H1 (cell line): ENCODE data around the gene TLE4. TPM values are rescaled to one million over a fixed set of nuclear protein-coding genes. Genes with fewer than 3 reads are reported as not detected.

Source experiments
- CEBPB ChIP-seq: IDR thresholded peaks from 2 replicates; pipeline ENCODE4 v1.6.1; 2012; ENCODE audit warnings: low read depth, low read length
- GABPA ChIP-seq: IDR thresholded peaks from 2 replicates; pipeline ENCODE4 v1.6.1; 2011; ENCODE audit warnings: mild to moderate bottlenecking, low read length, moderate library complexity, borderline replicate concordance; ENCODE audit not compliant: insufficient read depth
- POLR2A ChIP-seq, 2 experiments: IDR thresholded peaks; 1 replicate in 1 of 2; 2 replicates in 1 of 2; pipeline ENCODE4 v1.6.1; 2011; ENCODE audit warnings: low read depth in 2 of 2, low read length in 2 of 2, mild to moderate bottlenecking in 2 of 2; ENCODE audit errors: control extremely low read depth in 1 of 2
- polyA plus RNA-seq, 7 experiments: library from polyadenylated mRNA; depleted of rRNA in 3 of 7; stranded (reverse) in 5 of 7; unstranded in 2 of 7; fragments of >200 nt in 5 of 7; fragments of 200-250 nt in 2 of 7; gene quantifications; 1 replicate in 5 of 7; 2 replicates in 1 of 7; 4 replicates in 1 of 7; pipeline versions ENCODE4 v1.2.1 to v1.2.3, GENCODE V29; 2011 to 2013; ENCODE audit warnings: missing spikeins in 2 of 7, mixed read lengths in 2 of 7
- total RNA-seq: library from RNA; stranded (reverse); fragmentation: NEBNext Ultra II Directional; extraction: Animal tissue kit (Norgen Biotek cat#: 25700); gene quantifications from 2 replicates; pipeline ENCODE4 v1.2.1, GENCODE V29; 2021

Gene TLE4
- total and polyA plus RNA-seq, 2 of the 8 experiments (the other 6 are each of a cell fraction or from before 2014, with no cell fraction given), result 32.4 to 36.9 TPM

DNA sequence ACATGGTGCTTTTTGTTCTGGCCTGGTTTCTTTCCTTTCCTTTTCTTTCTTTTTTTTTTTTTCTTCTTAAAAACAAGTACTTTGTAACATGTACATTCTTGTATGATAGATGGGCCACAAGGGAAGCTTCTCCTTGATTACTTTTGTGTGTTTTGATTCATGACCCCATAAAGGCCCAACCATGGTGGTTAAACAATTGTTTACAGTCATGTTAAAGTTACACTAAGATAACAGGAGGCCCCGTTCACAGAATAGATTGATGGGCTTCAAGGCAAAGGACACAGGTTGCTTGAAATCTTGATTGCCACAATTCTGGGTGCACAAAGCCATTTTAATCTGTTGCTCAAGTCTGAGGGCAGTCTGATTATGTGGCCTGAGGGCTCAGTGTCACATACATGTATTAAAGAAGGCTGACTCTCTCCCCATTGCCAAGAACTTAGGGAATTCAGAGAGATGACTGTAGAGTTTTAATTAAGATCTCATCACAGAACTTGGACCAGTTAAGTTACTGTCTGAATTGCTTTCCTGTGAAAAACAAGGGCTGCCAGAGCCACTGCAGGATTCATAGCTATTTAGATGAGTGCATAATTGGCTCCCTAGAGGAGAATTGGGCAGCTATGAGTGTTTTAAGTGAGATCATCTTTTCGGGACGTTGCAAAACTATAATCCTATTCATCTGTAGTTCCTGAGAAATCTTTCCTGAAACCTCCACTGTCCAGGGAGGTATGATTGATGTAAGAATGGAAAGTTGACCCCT is 163.4 kb downstream of the TLE4 start (continued):
- TF ChIP-seq GABPA (no peak), POLR2A (IDR thresholded peaks at IDR 0.05; ENCODE audit: control extremely low read depth in 1 of 2, low read depth in 2 of 2, low read length in 2 of 2) (no peak), CEBPB (no peak)
